Naive thymus-derived CD4-positive, alpha-beta T cell (primary cell): ENCODE measurements around the gene MBP. TPM values are rescaled to one million over a fixed set of nuclear protein-coding genes. Genes with fewer than 3 reads are reported as not detected.
A peak's percentile ranks its signal among the peaks of the same experiment; 100 is the strongest.

Experiments
- ATAC-seq: fragments of 150-1000 bp; cut with Tn5 transposase; 2 replicates; pipeline ENCODE4 v1.10.0; 2021; ENCODE audit warnings: mild to moderate bottlenecking, moderate library complexity
- CTCF ChIA-PET: fragments of 350-600 bp; sonication (Branson Sonifier 250); formaldehyde crosslinking; loops from one replicate; lab custom pipeline; 2021; ENCODE audit warnings: antibody characterized with exemption; lab: Charles Lee
- POLR2A ChIA-PET: fragments of 350-600 bp; sonication (Branson Sonifier 250); formaldehyde crosslinking; loops from one replicate; lab custom pipeline; 2021; ENCODE audit warnings: antibody characterized with exemption, inconsistent platforms; lab: Charles Lee
- DNase-seq, 9 donors: peaks; one replicate each; pipeline versions ENCODE4 v3.0.0 to v3.0.0-alpha.2; 2020 to 2022; ENCODE audit warnings: mixed read lengths in 1 of 9
- H3K27ac ChIP-seq: one replicate; pipeline ENCODE4 v1.7.0; 2013; ENCODE audit warnings: mild to moderate bottlenecking, low read depth, low read length, moderate library complexity
- H3K27me3 ChIP-seq, 2 donors: one replicate each; pipeline ENCODE4 v1.7.0; 2013; ENCODE audit warnings: low read length in 2 of 2, mild to moderate bottlenecking in 2 of 2, moderate library complexity in 2 of 2; ENCODE audit not compliant: control insufficient read depth in 2 of 2, insufficient read depth in 2 of 2
- H3K36me3 ChIP-seq, 3 experiments: 1 replicate in 2 of 3; 2 replicates in 1 of 3; pipeline ENCODE4 v1.7.0; 2013; ENCODE audit warnings: low read length in 3 of 3, mild to moderate bottlenecking in 3 of 3, moderate library complexity in 1 of 3; ENCODE audit not compliant: insufficient read depth in 3 of 3, control insufficient read depth in 2 of 3
- H3K4me1 ChIP-seq, 2 donors: one replicate each; pipeline ENCODE4 v1.7.0; 2013; ENCODE audit warnings: low read length in 2 of 2, mild to moderate bottlenecking in 2 of 2, moderate library complexity in 1 of 2; ENCODE audit not compliant: control insufficient read depth in 2 of 2, insufficient read depth in 2 of 2
- H3K4me3 ChIP-seq: 2 replicates; pipeline ENCODE4 v1.7.0; 2013; ENCODE audit warnings: mild to moderate bottlenecking, low read length
- H3K9me3 ChIP-seq, 3 experiments: 1 replicate in 2 of 3; 2 replicates in 1 of 3; pipeline ENCODE4 v1.7.0; 2013; ENCODE audit warnings: low read length in 3 of 3; ENCODE audit not compliant: control insufficient read depth in 2 of 3
- H3K27ac Mint-ChIP-seq, 9 donors: one replicate each; pipeline ENCODE4 v1.8.0; 2020 to 2022; ENCODE audit warnings: mixed read lengths in 9 of 9, mild to moderate bottlenecking in 8 of 9, moderate library complexity in 5 of 9, inconsistent platforms in 2 of 9
- H3K27me3 Mint-ChIP-seq, 5 donors: one replicate each; pipeline ENCODE4 v1.8.0; 2021 to 2022; ENCODE audit warnings: mixed read lengths in 5 of 5, mild to moderate bottlenecking in 1 of 5
- H3K36me3 Mint-ChIP-seq, 5 donors: one replicate each; pipeline ENCODE4 v1.8.0; 2020 to 2022; ENCODE audit warnings: mixed read lengths in 5 of 5, mild to moderate bottlenecking in 3 of 5, inconsistent platforms in 1 of 5
- H3K4me1 Mint-ChIP-seq, 7 donors: one replicate each; pipeline ENCODE4 v1.8.0; 2020 to 2022; ENCODE audit warnings: mixed read lengths in 7 of 7, mild to moderate bottlenecking in 3 of 7, inconsistent platforms in 1 of 7
- H3K4me3 Mint-ChIP-seq, 10 donors: one replicate each; pipeline ENCODE4 v1.8.0; 2020 to 2022; ENCODE audit warnings: mild to moderate bottlenecking in 10 of 10, mixed read lengths in 10 of 10, moderate library complexity in 6 of 10, inconsistent platforms in 2 of 10
- H3K9me3 Mint-ChIP-seq, 11 donors: one replicate each; pipeline ENCODE4 v1.8.0; 2020 to 2022; ENCODE audit warnings: mixed read lengths in 11 of 11, mild to moderate bottlenecking in 4 of 11, inconsistent platforms in 1 of 11, moderate library complexity in 1 of 11
- intact Hi-C, 2 donors: fragments of 100-400 bp; cut with micrococcal nuclease; formaldehyde crosslinking; loops; one replicate each; pipeline ENCODE4 v1.15.1; 2023
- polyA plus RNA-seq, 2 donors: library from polyadenylated mRNA; unstranded; fragments of 300-500 nt; fragmentation: Illumina TruSeq; gene quantifications; one replicate each; pipeline ENCODE4 v1.2.3, GENCODE V29; 2021
- total RNA-seq, 6 experiments: library from RNA in 5 of 6; stranded (reverse) in 5 of 6; gene quantifications; 1 replicate in 5 of 6; 2 replicates in 1 of 6; pipeline ENCODE4 v1.2.3 and lab custom pipeline; 2021 to 2026

The MBP gene
- total and polyA plus RNA-seq, 7 experiments from 2014 or later: 88.3 to 152 (median 107) TPM

- H3K9me3 ChIP-seq: no peaks in the 10 kb centered on the region
- Mint-ChIP-seq H3K27ac (peak overlapping the region in 6 of 9 donors; percentile 5 to 58 (median 22)), H3K27me3 (no peaks in the 10 kb centered on the region), H3K36me3 (peaks cover 8 to 41% (median 25%) of the 10 kb centered on the region in 5 donors), H3K4me1 (peaks cover 37 to 67% (median 55%) of the 10 kb centered on the region in 7 donors), H3K9me3 (peaks cover 0 to 2% (median 0%) of the 10 kb centered on the region in 11 donors), H3K4me3 (peak overlapping the region in 1 of 10 donors; percentile 29)
- CTCF ChIA-PET: no interaction called here
- no peak for ATAC-seq
- no peak overlapping the region for H3K4me3 ChIP-seq
- intact Hi-C loops: no loop called here
- no peak for DNase-seq
- H3K36me3 ChIP-seq: peaks cover 0 to 13% (median 5%) of the 10 kb centered on the region in 3 experiments
- H3K27me3 ChIP-seq: no peaks in the 10 kb centered on the region
- H3K27ac ChIP-seq: no peak overlapping the region
- peaks cover 11 to 24% of the 10 kb centered on the region in 2 donors for H3K4me1 ChIP-seq
- POLR2A ChIA-PET: no interaction called here
Observed at GRCh38 chr18:77037567-77037966, 95.0 kb downstream of the MBP start.

GRCh38 chr18:77035380-77036187 is 97.0 kb downstream of the MBP start:
- ChIA-PET CTCF (no interaction called here), POLR2A (interaction anchor here (1.1 kb wide), 1 partner anchor 98 kb away, joined by 3 read pairs; no protein-coding TSS in a partner anchor)
- peaks cover 0 to 27% (median 5%) of the 10 kb centered on the region in 3 experiments for H3K36me3 ChIP-seq
- no peak overlapping the region for H3K4me3 Mint-ChIP-seq
- H3K4me1 ChIP-seq: peaks cover 11 to 24% of the 10 kb centered on the region in 2 donors
- H3K36me3 Mint-ChIP-seq: peaks cover 8 to 41% (median 29%) of the 10 kb centered on the region in 5 donors
- H3K4me3 ChIP-seq: no peak overlapping the region
- H3K27me3 ChIP-seq: no peaks in the 10 kb centered on the region
- no peak for ATAC-seq
- H3K27ac Mint-ChIP-seq: peak overlapping the region in 2 of 9 donors; percentile 45 to 51
- no peaks in the 10 kb centered on the region for H3K9me3 ChIP-seq
- no peak for DNase-seq
- H3K9me3 Mint-ChIP-seq: peaks cover 0 to 2% (median 0%) of the 10 kb centered on the region in 11 donors
- H3K27me3 Mint-ChIP-seq: no peaks in the 10 kb centered on the region
- intact Hi-C loops: no loop called here
- no peak overlapping the region for H3K27ac ChIP-seq
- H3K4me1 Mint-ChIP-seq: peaks cover 37 to 83% (median 72%) of the 10 kb centered on the region in 7 donors

- H3K4me3 Mint-ChIP-seq: peak overlapping the region in 2 of 10 donors; percentile 1 to 11
- peak overlapping the region in 7 of 9 donors; percentile 0 to 79 (median 66) for H3K27ac Mint-ChIP-seq
- Histone ChIP-seq H3K27me3 (no peaks in the 10 kb centered on the region), H3K4me3 (no peak overlapping the region), H3K36me3 (peaks cover 0 to 27% (median 5%) of the 10 kb centered on the region in 3 experiments), H3K4me1 (peaks cover 0 to 17% of the 10 kb centered on the region in 2 donors), H3K27ac (no peak overlapping the region), H3K9me3 (no peaks in the 10 kb centered on the region)
- H3K9me3 Mint-ChIP-seq: peaks cover 0 to 4% (median 0%) of the 10 kb centered on the region in 11 donors
- H3K36me3 Mint-ChIP-seq: peaks cover 8 to 43% (median 36%) of the 10 kb centered on the region in 5 donors
- ATAC-seq (no peak), DNase-seq (no peak)
- H3K4me1 Mint-ChIP-seq: peaks cover 22 to 71% (median 56%) of the 10 kb centered on the region in 7 donors
- intact Hi-C loops: no loop called here
- POLR2A ChIA-PET: no interaction called here
- no peaks in the 10 kb centered on the region for H3K27me3 Mint-ChIP-seq
- CTCF ChIA-PET: no interaction called here
Observed at GRCh38 chr18:77033575-77033974, 99.0 kb downstream of the MBP start.

GRCh38 chr18:77032181-77032701 is 100.3 kb downstream of the MBP start:
- H3K4me1 ChIP-seq: peaks cover 0 to 17% of the 10 kb centered on the region in 2 donors
- CTCF ChIA-PET: interaction anchor here (1.5 kb wide), 1 partner anchor 64 kb away, joined by 3 read pairs; no protein-coding TSS in a partner anchor

GRCh38 chr18:77031662-77032061 is 100.9 kb downstream of the MBP start:
- DNase-seq: no peak
- ChIA-PET CTCF (interaction anchor here (1.5 kb wide), 1 partner anchor 64 kb away, joined by 3 read pairs; no protein-coding TSS in a partner anchor), POLR2A (interaction anchor here (0.7 kb wide), 1 partner anchor 220 kb away, joined by 3 read pairs; no protein-coding TSS in a partner anchor)
- Mint-ChIP-seq H3K4me1 (peaks cover 22 to 62% (median 50%) of the 10 kb centered on the region in 7 donors), H3K27ac (peak overlapping the region in 7 of 9 donors; percentile 4 to 62 (median 34)), H3K4me3 (no peak overlapping the region), H3K9me3 (peaks cover 0 to 4% (median 0%) of the 10 kb centered on the region in 11 donors), H3K36me3 (peaks cover 8 to 38% (median 36%) of the 10 kb centered on the region in 5 donors), H3K27me3 (no peaks in the 10 kb centered on the region)
- peaks cover 0 to 18% (median 5%) of the 10 kb centered on the region in 3 experiments for H3K36me3 ChIP-seq
- H3K27me3 ChIP-seq: no peaks in the 10 kb centered on the region
- intact Hi-C loops: no loop called here
- H3K9me3 ChIP-seq: no peaks in the 10 kb centered on the region
- H3K4me3 ChIP-seq: no peak overlapping the region
- no peak overlapping the region for H3K27ac ChIP-seq
- no peak for ATAC-seq
- H3K4me1 ChIP-seq: peaks cover 0 to 17% of the 10 kb centered on the region in 2 donors

More at GRCh38 chr18:77032181-77032701, 100.3 kb downstream of the MBP start:
- Mint-ChIP-seq H3K9me3 (peaks cover 0 to 4% (median 0%) of the 10 kb centered on the region in 11 donors), H3K36me3 (peaks cover 8 to 38% (median 34%) of the 10 kb centered on the region in 5 donors), H3K4me1 (peaks cover 22 to 58% (median 47%) of the 10 kb centered on the region in 7 donors), H3K27ac (peak overlapping the region in 2 of 9 donors; percentile 46 to 75), H3K4me3 (peak overlapping the region in 1 of 10 donors; percentile 42), H3K27me3 (no peaks in the 10 kb centered on the region)
- ATAC-seq (peak; percentile 52), DNase-seq (no peak)
- intact Hi-C loops: no loop called here
- H3K27me3 ChIP-seq: no peaks in the 10 kb centered on the region
- no peaks in the 10 kb centered on the region for H3K9me3 ChIP-seq
- POLR2A ChIA-PET: interaction anchor here (0.9 kb wide), 1 partner anchor 14 kb away, joined by 3 read pairs; no protein-coding TSS in a partner anchor
- H3K36me3 ChIP-seq: peaks cover 0 to 20% (median 5%) of the 10 kb centered on the region in 3 experiments
- no peak overlapping the region for H3K27ac ChIP-seq
- H3K4me3 ChIP-seq: no peak overlapping the region

- Histone ChIP-seq H3K27ac (no peak overlapping the region), H3K27me3 (no peaks in the 10 kb centered on the region), H3K9me3 (no peaks in the 10 kb centered on the region), H3K4me3 (no peak overlapping the region), H3K4me1 (peaks cover 0 to 11% of the 10 kb centered on the region in 2 donors), H3K36me3 (peaks cover 0 to 27% (median 0%) of the 10 kb centered on the region in 3 experiments)
- Mint-ChIP-seq H3K27me3 (no peaks in the 10 kb centered on the region), H3K27ac (peak overlapping the region in 4 of 9 donors; percentile 14 to 80 (median 32)), H3K4me3 (no peak overlapping the region), H3K4me1 (peaks cover 22 to 57% (median 42%) of the 10 kb centered on the region in 7 donors), H3K9me3 (peaks cover 0 to 4% (median 0%) of the 10 kb centered on the region in 11 donors), H3K36me3 (peaks cover 7 to 37% (median 33%) of the 10 kb centered on the region in 5 donors)
- DNase-seq (no peak), ATAC-seq (no peak)
- POLR2A ChIA-PET: no interaction called here
- intact Hi-C loops: no loop called here
- CTCF ChIA-PET: interaction anchor here (1.4 kb wide), 1 partner anchor 30 kb away, joined by 3 read pairs; no protein-coding TSS in a partner anchor
Observed at GRCh38 chr18:77030201-77030600, 102.4 kb downstream of the MBP start.
